HG02763 (cell line): ENCODE results near the gene STAB2.

Experiments
- ATAC-seq: cut with Tn5 transposase; IDR thresholded peaks from one replicate; pipeline ENCODE4 v1.9.1; 2021; ENCODE audit warnings: mild to moderate bottlenecking, moderate library complexity; ENCODE audit not compliant: unreplicated experiment

The STAB2 gene

DNA sequence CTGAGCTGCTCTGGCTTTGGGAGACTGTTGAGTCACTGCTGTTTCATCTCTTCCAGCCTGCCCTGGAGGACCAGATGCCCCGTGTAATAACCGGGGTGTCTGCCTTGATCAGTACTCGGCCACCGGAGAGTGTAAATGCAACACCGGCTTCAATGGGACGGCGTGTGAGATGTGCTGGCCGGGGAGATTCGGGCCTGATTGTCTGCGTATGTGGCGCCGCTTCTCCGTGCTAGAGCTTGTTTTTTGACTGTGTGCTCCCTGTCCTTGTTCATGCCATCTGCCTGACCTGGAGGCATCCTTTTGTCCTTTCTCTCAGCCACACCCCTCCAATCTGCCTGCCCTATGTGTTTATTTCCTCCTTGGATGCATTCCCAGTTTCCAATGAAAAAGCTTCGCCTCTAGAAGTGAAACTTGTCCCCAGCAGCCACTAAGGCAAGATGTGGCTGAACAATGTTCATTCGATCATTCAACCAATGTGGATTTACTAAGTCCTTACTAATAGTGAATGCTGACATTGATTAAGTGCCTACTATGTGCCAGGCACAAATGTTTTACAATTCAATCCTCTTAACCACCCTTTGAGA lies 155.4 kb downstream of the STAB2 start:
- ATAC-seq, result no peak

DNA sequence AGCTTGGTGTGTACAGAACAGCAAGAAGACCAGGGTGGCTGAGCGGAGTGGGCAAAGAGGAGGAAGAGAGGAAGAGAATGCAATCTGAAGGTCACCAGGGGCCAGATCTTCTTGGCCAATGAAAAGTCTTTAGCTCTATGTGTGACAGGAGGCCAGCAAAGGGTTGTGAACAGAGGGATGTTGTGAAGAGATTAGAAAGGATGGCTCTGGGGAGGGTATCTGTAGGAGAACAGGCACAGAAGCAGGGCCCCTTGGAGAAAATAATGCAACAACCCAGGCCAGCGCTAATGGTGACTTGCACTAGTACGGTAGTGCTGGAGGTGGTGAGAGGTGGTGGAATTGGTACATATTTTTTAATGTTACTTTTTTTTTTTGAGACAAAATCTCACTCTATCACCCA lies 156.7 kb downstream of the STAB2 start:
- no peak for ATAC-seq

- ATAC-seq, result no peak
Measured at GRCh38 chr12:103745962-103746361, 158.9 kb downstream of the STAB2 start.

DNA sequence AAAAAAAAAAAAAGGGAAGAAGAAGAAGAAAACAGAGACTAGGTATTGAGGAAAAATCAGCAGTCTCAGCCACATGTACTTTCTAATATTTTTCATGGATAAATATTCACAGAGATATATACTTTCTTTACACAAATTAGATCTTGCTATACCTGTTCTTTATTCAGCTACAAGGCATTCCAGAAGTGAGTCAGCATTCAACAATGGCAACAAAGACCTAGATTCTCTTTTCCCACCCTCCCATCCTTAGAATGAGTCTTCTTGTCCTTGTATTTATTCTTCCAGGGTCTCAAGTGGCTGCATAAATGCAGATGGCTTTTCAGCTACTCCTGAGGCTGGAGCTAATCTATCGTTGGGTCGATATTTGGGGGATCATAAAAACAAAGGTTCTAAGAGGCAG lies 160.9 kb downstream of the STAB2 start:
- no peak for ATAC-seq

DNA sequence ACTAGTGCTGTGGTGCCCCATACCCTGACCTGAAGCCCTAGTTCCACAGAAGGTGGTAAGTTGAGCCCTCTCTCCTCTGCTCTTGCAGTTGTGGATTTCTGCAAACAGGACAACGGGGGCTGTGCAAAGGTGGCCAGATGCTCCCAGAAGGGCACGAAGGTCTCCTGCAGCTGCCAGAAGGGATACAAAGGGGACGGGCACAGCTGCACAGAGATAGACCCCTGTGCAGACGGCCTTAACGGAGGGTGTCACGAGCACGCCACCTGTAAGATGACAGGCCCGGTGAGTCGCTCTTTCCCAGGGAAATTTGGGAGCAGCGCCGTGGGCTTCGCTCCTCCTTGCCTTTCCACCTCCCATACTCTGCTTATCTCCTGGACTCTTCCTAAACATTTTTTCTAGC lies 161.8 kb downstream of the STAB2 start:
- ATAC-seq, result no peak

- no peak for ATAC-seq
Measured at GRCh38 chr12:103751171-103751570, 164.1 kb downstream of the STAB2 start.

DNA sequence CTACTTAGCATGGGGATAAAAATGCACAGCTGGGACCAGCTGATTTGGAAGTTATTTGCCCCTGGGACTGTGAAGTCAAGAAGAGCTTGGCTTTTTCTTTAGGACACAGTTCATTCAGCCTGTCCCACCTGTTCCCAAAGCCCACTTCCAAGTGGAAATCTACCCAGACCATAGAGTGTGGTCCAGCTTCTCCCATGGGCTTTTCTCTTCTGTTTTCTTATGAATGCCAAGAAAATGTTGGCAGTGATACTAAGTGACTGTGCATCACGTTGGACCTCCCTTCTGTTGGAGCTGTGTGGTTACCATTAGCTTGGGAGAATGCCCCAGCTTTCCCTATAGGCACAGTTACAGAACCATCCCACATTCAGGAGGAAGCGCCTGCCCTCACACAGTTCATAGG lies 164.5 kb downstream of the STAB2 start:
- no peak for ATAC-seq

- no peak for ATAC-seq
Measured at GRCh38 chr12:103755425-103755824, 168.4 kb downstream of the STAB2 start.

- ATAC-seq, result no peak
Measured at GRCh38 chr12:103756443-103756842, 169.4 kb downstream of the STAB2 start.

DNA sequence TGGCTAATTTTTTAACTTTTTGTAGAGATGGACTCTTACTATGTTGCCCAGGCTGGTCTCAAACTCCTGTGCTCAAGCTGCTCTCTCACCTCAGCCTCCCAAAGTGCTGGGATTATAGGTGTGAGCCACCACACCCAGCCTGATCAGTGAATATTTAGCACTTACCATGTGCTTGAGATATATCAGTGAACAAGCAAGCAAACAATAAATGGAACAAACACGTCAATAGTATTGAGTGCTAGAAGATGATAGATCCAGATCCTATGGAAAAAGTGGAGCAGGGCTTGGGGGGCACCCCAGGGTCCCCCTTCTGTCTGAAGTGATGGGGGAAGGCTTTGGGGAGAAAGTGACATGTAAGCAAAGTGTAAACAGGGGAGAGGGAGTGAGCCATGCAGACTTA lies 170.2 kb downstream of the STAB2 start:
- ATAC-seq, result no peak

- no peak for ATAC-seq
Measured at GRCh38 chr12:103758310-103759089, 171.4 kb downstream of the STAB2 start.

DNA sequence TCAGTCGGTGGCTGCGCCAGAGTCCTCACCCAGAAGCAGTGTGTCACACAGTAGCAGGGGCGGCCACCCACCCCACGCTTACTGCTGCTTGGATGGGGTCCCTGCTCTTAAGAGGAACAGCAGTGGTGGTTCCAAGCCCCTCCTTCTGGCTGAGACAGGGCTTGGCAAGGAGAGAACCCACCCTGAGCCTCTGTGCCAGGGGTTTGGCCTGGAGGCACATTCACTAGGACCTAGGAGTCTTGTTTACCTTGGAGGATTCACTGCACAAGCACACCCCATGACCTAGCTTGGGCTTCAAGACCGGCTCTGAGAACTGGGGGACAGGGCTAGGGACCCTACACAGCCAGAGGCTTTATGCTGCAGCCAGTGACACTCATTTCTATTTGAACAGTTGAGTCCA lies 175.4 kb downstream of the STAB2 start:
- ATAC-seq, result no peak

DNA sequence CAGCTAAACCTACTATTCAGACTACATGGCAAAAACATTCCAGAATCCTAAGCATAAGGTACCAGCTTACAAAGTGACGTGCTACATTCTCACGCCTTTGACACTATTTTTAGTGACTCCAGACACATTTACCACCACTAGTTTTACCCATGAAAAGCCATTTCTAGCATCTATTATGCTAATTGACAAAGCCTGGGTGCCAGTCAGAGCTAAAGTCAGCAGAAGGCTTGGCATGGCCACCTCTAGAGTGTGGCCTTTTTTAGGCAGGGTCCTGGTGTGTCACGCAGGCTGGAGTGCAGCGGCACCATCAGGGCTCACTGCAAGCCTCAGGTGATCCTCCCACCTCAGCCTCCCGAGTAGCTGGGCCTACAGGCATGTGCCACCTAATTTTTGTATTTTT lies 178.2 kb downstream of the STAB2 start:
- no peak for ATAC-seq

GRCh38 chr12:103766028-103766427 lies 179.0 kb downstream of the STAB2 start:
- no peak for ATAC-seq

DNA sequence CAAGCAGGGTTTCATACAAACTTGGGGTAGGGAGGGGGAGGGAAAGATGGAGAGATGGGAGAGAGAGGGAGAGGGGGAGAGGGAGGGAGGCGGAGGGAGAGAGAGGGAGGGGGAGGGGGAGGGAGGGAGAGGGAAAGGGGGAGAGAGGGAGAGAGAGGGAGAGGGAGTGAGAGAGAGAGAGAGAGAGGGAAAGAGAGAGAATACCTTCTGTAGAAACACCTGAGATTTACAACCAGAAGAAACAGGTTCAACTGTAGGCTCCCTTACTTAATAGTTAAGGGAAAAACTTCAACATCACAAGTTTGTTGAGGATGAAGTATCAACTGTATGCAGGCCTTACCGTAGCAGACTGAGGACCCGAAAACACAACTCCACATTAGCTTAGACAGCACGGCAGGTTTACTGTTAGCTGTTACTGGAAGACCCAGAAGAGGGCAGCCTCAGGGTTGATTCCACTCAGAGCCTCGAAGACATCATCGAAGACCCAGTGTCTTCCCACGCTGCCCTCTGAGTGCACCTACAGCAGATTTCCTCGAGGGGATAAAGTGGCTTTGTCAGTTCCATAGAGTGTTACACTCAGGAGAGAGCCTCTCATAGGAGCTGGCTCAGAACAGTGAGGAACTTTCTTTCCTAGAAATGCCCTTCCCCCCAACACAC lies 181.5 kb downstream of the STAB2 start:
- ATAC-seq, result no peak

- ATAC-seq, result no peak
Measured at GRCh38 chr12:103769240-103769945, 182.3 kb downstream of the STAB2 start.

- ATAC-seq, result no peak
Measured at GRCh38 chr12:103771466-103771865, 184.4 kb downstream of the STAB2 start.

- ATAC-seq, result no peak
Measured at GRCh38 chr12:103772367-103773108, 185.5 kb downstream of the STAB2 start.

DNA sequence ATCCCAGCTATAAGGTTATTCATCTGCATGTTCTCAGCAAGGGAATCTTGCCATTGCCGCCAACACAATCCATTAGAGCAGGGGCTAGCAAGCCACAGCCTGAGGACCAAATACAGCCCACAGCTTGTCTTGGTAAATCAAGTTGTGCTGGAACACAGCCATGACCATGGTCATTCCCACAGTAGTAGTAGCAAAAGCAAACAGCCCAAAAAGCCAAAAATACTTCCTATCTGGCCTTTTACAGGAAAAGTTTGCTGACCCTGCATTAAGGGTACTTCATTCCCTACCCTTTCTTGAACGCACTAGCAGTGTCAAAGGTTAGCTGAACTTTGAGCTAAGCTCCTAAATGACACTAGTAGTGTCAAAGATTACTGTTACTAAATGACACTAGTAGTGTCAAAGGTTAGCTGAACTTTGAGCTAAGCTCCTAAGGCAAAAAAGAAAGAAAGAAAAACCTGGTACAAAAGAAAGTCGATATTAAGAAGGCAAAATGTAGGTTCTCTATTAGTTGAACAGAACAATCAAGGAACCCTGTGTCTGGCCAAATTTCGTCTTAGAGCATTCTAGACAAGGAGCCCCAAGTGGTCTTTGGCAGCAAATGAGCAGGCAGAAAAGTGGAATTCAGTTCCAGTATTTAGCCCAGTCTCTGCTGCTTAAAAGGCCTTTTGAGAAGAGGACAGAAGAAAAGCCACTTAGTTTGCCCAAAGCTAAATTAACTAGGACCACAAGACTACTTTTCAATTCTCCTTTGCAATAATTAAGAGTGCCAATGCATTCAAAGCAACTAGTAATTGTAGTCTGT lies 186.2 kb downstream of the STAB2 start:
- no peak for ATAC-seq

- ATAC-seq, result no peak
Measured at GRCh38 chr12:103774977-103775560, 188.0 kb downstream of the STAB2 start.
